ENCODE data around the gene ZBTB7A.

- TF ChIP-seq FOXK2 (IDR thresholded peaks at IDR 0.05) (no peak), ZNF384 (IDR thresholded peaks at IDR 0.05) (no peak), FOXM1 (IDR thresholded peaks at IDR 0.05; ENCODE audit: borderline replicate concordance) (no peak), FOXA1 (IDR thresholded peaks at IDR 0.05) (no peak), HDGF (IDR thresholded peaks at IDR 0.05; ENCODE audit: borderline replicate concordance) (no peak), BHLHE40 (IDR thresholded peaks at IDR 0.05; ENCODE audit: borderline replicate concordance) (no peak), NFRKB (IDR thresholded peaks at IDR 0.05) (no peak), CTBP1 (IDR thresholded peaks at IDR 0.05; ENCODE audit: borderline replicate concordance) (no peak), TARDBP (IDR thresholded peaks at IDR 0.05) (no peak), SP1 (IDR thresholded peaks at IDR 0.05) (no peak), ELF4 (IDR thresholded peaks at IDR 0.05) (no peak)
Measured at GRCh38 chr19:4028334-4029246, 38.1 kb downstream of the ZBTB7A start.

All from HEK293T (cell line).